H9 (cell line): Measurements from ENCODE around the gene CD59. TPM values are rescaled to one million over a fixed set of nuclear protein-coding genes. Genes with fewer than 3 reads are reported as not detected.

Source experiments
- DNase-seq: peaks from one replicate; pipeline ENCODE4 v3.0.0-alpha.2; 2017
- H2AFZ ChIP-seq: one replicate; pipeline ENCODE4 v1.6.1; 2013; ENCODE audit warnings: mild to moderate bottlenecking, low read length, control low read depth, moderate library complexity
- H2AK5ac ChIP-seq: 2 replicates; pipeline ENCODE4 v1.6.1; 2013; ENCODE audit warnings: low read length, control low read depth, mixed read lengths; ENCODE audit not compliant: insufficient read length
- H2BK120ac ChIP-seq: one replicate; pipeline ENCODE4 v1.6.1; 2013; ENCODE audit warnings: low read depth, mild to moderate bottlenecking, low read length, control low read depth, inconsistent platforms; ENCODE audit not compliant: poor library complexity, severe bottlenecking
- H2BK12ac ChIP-seq: 2 replicates; pipeline ENCODE4 v1.6.1; 2013; ENCODE audit warnings: low read length, control low read depth, mixed read lengths, low read depth; ENCODE audit not compliant: insufficient read length
- H2BK15ac ChIP-seq: 2 replicates; pipeline ENCODE4 v1.6.1; 2013; ENCODE audit warnings: low read depth, low read length, control low read depth
- H2BK20ac ChIP-seq: one replicate; pipeline ENCODE4 v1.6.1; 2013; ENCODE audit warnings: low read depth, mild to moderate bottlenecking, low read length, control low read depth, inconsistent platforms; ENCODE audit not compliant: poor library complexity, severe bottlenecking
- H2BK5ac ChIP-seq: 2 replicates; pipeline ENCODE4 v1.6.1; 2013; ENCODE audit warnings: low read length, control low read depth, mixed read lengths; ENCODE audit not compliant: insufficient read length
- H3K14ac ChIP-seq: 2 replicates; pipeline ENCODE4 v1.6.1; 2013; ENCODE audit warnings: low read length, control low read depth; ENCODE audit not compliant: insufficient read depth
- H3K18ac ChIP-seq: 2 replicates; pipeline ENCODE4 v1.6.1; 2013; ENCODE audit warnings: low read depth, mild to moderate bottlenecking, mixed read lengths, low read length, control low read depth; ENCODE audit not compliant: insufficient read length
- H3K23ac ChIP-seq: 2 replicates; pipeline ENCODE4 v1.6.1; 2013; ENCODE audit warnings: low read length, control low read depth, mixed read lengths, low read depth; ENCODE audit not compliant: insufficient read length
- H3K23me2 ChIP-seq: 2 replicates; pipeline ENCODE4 v1.6.1; 2013; ENCODE audit warnings: low read depth, mild to moderate bottlenecking, mixed read lengths, low read length, control low read depth; ENCODE audit not compliant: insufficient read length, poor library complexity, severe bottlenecking
- H3K27ac ChIP-seq: 2 replicates; pipeline ENCODE4 v1.5.1; 2013; ENCODE audit warnings: low read length, control low read depth, mixed read lengths, low read depth; ENCODE audit not compliant: insufficient read length
- H3K27me3 ChIP-seq: 2 replicates; pipeline ENCODE4 v1.6.1; 2013; ENCODE audit warnings: low read length, control low read depth, inconsistent platforms; ENCODE audit not compliant: insufficient read depth
- H3K4ac ChIP-seq: 2 replicates; pipeline ENCODE4 v1.6.1; 2013; ENCODE audit warnings: low read depth, mild to moderate bottlenecking, control low read depth, inconsistent platforms, low read length, moderate library complexity
- H3K4me1 ChIP-seq: 2 replicates; pipeline ENCODE4 v1.6.1; 2013; ENCODE audit warnings: low read length, control low read depth, inconsistent platforms; ENCODE audit not compliant: insufficient read depth
- H3K4me2 ChIP-seq: 2 replicates; pipeline ENCODE4 v1.6.1; 2013; ENCODE audit warnings: low read length, control low read depth, mixed read lengths; ENCODE audit not compliant: insufficient read length, insufficient read depth
- H3K56ac ChIP-seq: 2 replicates; pipeline ENCODE4 v1.6.1; 2013; ENCODE audit warnings: low read depth, mild to moderate bottlenecking, mixed read lengths, low read length, control low read depth; ENCODE audit not compliant: insufficient read length
- H3K79me1 ChIP-seq: 2 replicates; pipeline ENCODE4 v1.6.1; 2013; ENCODE audit warnings: low read depth, mild to moderate bottlenecking, moderate library complexity, low read length, control low read depth, inconsistent platforms; ENCODE audit not compliant: insufficient read depth, poor library complexity, severe bottlenecking
- H3K79me2 ChIP-seq: 2 replicates; pipeline ENCODE4 v1.6.1; 2013; ENCODE audit warnings: low read length, control low read depth, inconsistent platforms; ENCODE audit not compliant: insufficient read depth
- H3K9ac ChIP-seq: 2 replicates; pipeline ENCODE4 v1.6.1; 2013; ENCODE audit warnings: low read length, control low read depth, mixed read lengths; ENCODE audit not compliant: insufficient read length; ENCODE audit errors: extremely low read depth
- H3K9me3 ChIP-seq: one replicate; pipeline ENCODE4 v1.6.1; 2013; ENCODE audit warnings: low read depth, low read length, inconsistent platforms; ENCODE audit not compliant: control insufficient read depth
- H3T11ph ChIP-seq: one replicate; pipeline ENCODE4 v1.6.1; 2013; ENCODE audit warnings: mild to moderate bottlenecking, low read length, control low read depth, inconsistent platforms
- H4K20me1 ChIP-seq: one replicate; pipeline ENCODE4 v1.6.1; 2013; ENCODE audit not compliant: control insufficient read depth, insufficient read length, insufficient read depth
- H4K5ac ChIP-seq: 2 replicates; pipeline ENCODE4 v1.6.1; 2013; ENCODE audit warnings: low read depth, mild to moderate bottlenecking, mixed read lengths, low read length, control low read depth; ENCODE audit not compliant: insufficient read length
- H4K8ac ChIP-seq: replicated peaks from 2 replicates; pipeline ENCODE4 v1.6.1; 2013; ENCODE audit warnings: low read length, control low read depth, mixed read lengths, low read depth; ENCODE audit not compliant: insufficient read length
- H4K91ac ChIP-seq: 2 replicates; pipeline ENCODE4 v1.6.1; 2013; ENCODE audit warnings: low read depth, mild to moderate bottlenecking, moderate library complexity, mixed read lengths, low read length, control low read depth; ENCODE audit not compliant: insufficient read length
- H3K27ac Mint-ChIP-seq, 3 experiments: 2 replicates in 2 of 3; 3 replicates in 1 of 3; pipeline ENCODE4 v1.8.0; 2020 to 2021; ENCODE audit warnings: mixed read lengths in 3 of 3, mild to moderate bottlenecking in 1 of 3, moderate library complexity in 1 of 3
- H3K27me3 Mint-ChIP-seq: 2 replicates; pipeline ENCODE4 v1.8.0; 2021; ENCODE audit warnings: low read depth, mild to moderate bottlenecking, moderate library complexity, mixed read lengths
- H3K36me3 Mint-ChIP-seq, 3 experiments: 2 replicates in 2 of 3; 3 replicates in 1 of 3; pipeline ENCODE4 v1.8.0; 2020 to 2021; ENCODE audit warnings: low read depth in 3 of 3, mixed read lengths in 3 of 3; ENCODE audit not compliant: insufficient read depth in 1 of 3
- H3K4me1 Mint-ChIP-seq, 2 experiments: 2 replicates each; pipeline ENCODE4 v1.8.0; 2020; ENCODE audit warnings: mixed read lengths in 2 of 2
- H3K4me3 Mint-ChIP-seq, 2 experiments: 2 replicates in 1 of 2; 3 replicates in 1 of 2; pipeline ENCODE4 v1.8.0; 2020 to 2021; ENCODE audit warnings: mild to moderate bottlenecking in 2 of 2, mixed read lengths in 2 of 2, moderate library complexity in 1 of 2
- H3K9me3 Mint-ChIP-seq, 2 experiments: 2 replicates in 1 of 2; 3 replicates in 1 of 2; pipeline ENCODE4 v1.8.0; 2020; ENCODE audit warnings: mild to moderate bottlenecking in 2 of 2, mixed read lengths in 2 of 2, moderate library complexity in 1 of 2
- WGBS: extraction: QIAGEN DNeasy Blood & Tissue Kit; methylation state at CpG from one replicate; pipeline ENCODE4 v1.1.7; 2013; ENCODE audit warnings: missing lambda C conversion rate, low lambda C conversion rate, mixed read lengths; ENCODE audit not compliant: insufficient read length; ENCODE audit errors: extremely low coverage; 5-methylcytosine and 5-hydroxymethylcytosine counted together
- total RNA-seq: library from RNA; stranded (reverse); gene quantifications from 2 replicates; pipeline ENCODE4 v1.2.1, GENCODE V29; 2021
- TF ChIP-seq, protein P1 (sequence below): fragments of 200-600 bp; sonication (generic); conservative IDR thresholded peaks from 3 replicates; pipeline ENCODE4 v1.8.0; 2021; ENCODE audit warnings: antibody characterized with exemption, mild to moderate bottlenecking

The CD59 gene
- total RNA-seq, 1 experiment from 2014 or later, result 91.5 TPM

DNA sequence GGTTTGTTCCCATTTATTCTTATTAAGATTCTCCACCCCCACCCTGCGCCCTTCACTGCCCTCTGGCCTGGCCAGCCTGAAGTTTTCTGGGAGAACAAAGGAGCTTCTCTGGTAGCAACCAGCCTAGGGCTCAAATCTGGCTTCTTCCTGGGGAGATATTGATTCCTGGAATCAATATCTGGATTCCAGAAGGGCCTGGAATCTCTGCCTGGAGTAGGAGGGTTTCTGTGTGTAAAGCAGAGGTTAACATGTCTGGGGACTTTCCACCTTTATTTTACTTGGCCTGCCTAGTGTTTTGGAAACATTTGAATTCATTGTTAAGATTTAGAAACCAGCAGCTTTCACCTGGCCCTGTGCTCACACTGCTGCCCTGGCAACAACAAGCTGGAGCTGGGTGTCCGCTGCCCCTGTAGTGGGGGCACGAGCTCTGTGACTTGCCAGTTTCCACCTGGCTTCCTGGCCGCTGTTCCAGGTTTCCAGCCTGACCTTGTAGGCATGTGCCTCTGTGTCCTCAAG is 41.1 kb downstream of the CD59 start:
- Histone ChIP-seq H3K27ac (no peak overlapping the region), H3K23me2 (peaks cover 2% of the 10 kb centered on the region), H4K5ac (no peak overlapping the region), H4K8ac (no peak overlapping the region), H3K9ac (no peak overlapping the region), H2AFZ (no peak overlapping the region), H3K4me2 (no peak overlapping the region), H3K9me3 (no peaks in the 10 kb centered on the region), H4K91ac (no peak overlapping the region), H3T11ph (no peak overlapping the region), H3K18ac (no peak overlapping the region), H3K27me3 (no peaks in the 10 kb centered on the region), H3K4ac (no peak overlapping the region), H3K56ac (no peak overlapping the region), H3K14ac (peak overlapping the region; percentile 60; the same call in 1 of the 2 replicates), H2BK120ac (no peak overlapping the region), H3K4me1 (peaks cover 5% of the 10 kb centered on the region; the same call in 1 of the 2 replicates), H2BK5ac (no peak overlapping the region), H3K79me1 (no peaks in the 10 kb centered on the region), H4K20me1 (no peaks in the 10 kb centered on the region), H2AK5ac (no peak overlapping the region), H2BK15ac (no peak overlapping the region), H2BK12ac (no peak overlapping the region), H2BK20ac (no peak overlapping the region), H3K79me2 (no peaks in the 10 kb centered on the region), H3K23ac (no peak overlapping the region)
- H3K4me1 Mint-ChIP-seq, result peaks cover 48 to 56% of the 10 kb centered on the region in 2 experiments
- no peaks in the 10 kb centered on the region for H3K9me3 Mint-ChIP-seq
- WGBS, result no CpG with 5 or more reads among the region's 4 CpGs
- no peak overlapping the region; a peak in 1 of 7 replicates for H3K27ac Mint-ChIP-seq
- H3K36me3 Mint-ChIP-seq, result no peaks in the 10 kb centered on the region
- H3K4me3 Mint-ChIP-seq, result no peak overlapping the region
- peaks cover 19% of the 10 kb centered on the region for H3K27me3 Mint-ChIP-seq
- TF ChIP-seq, protein P1, sequence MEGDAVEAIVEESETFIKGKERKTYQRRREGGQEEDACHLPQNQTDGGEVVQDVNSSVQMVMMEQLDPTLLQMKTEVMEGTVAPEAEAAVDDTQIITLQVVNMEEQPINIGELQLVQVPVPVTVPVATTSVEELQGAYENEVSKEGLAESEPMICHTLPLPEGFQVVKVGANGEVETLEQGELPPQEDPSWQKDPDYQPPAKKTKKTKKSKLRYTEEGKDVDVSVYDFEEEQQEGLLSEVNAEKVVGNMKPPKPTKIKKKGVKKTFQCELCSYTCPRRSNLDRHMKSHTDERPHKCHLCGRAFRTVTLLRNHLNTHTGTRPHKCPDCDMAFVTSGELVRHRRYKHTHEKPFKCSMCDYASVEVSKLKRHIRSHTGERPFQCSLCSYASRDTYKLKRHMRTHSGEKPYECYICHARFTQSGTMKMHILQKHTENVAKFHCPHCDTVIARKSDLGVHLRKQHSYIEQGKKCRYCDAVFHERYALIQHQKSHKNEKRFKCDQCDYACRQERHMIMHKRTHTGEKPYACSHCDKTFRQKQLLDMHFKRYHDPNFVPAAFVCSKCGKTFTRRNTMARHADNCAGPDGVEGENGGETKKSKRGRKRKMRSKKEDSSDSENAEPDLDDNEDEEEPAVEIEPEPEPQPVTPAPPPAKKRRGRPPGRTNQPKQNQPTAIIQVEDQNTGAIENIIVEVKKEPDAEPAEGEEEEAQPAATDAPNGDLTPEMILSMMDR, result no peak
- no peak for DNase-seq
